Central memory CD4-positive, alpha-beta T cell (primary cell): ENCODE measurements around the gene SRBD1.

Experiments
- DNase-seq: peaks from one replicate; pipeline ENCODE4 v3.0.0; 2022

The SRBD1 gene

DNA sequence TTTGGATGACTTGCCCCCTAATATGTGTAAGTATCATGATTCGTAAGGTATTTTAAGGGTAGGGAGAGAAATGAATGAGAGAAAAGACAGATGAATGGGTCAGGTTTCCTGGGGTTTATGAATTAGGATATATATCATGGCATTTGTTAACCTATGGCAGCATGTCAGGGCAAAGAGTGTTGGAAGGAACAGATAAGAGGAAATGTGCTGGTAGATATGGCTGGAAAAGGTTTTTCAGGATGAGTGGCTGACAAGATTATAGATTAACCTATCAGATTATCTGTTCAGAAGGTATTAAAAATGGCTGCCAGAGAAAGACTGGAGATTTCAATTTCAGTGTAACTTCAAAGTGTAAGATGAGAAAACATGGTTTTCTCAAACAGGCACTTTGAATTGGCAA is 67.8 kb downstream of the SRBD1 start:
- DNase-seq, result no peak

DNA sequence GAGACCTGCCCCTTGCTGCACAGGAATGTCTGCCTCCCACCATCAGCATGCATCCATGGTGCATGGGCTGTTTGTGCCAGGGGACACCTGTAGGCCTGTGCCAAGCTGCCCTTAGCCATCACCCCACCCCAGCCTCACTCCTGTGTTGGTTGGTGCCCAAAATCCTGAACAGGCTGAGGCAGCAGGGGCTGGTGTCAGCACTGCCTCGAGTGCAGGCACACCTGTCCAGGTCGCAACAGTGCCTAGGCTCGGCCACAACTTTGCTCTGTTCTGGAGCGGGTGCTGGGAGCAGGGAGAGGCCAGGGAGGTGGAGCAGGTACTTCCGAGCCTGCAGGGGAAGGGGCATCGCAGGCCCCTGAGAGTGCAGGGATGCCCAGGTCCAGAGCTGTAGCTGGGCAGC is 69.1 kb downstream of the SRBD1 start:
- no peak for DNase-seq

- DNase-seq, result no peak
Observed at GRCh38 chr2:45541450-45541849, 69.6 kb downstream of the SRBD1 start.

- DNase-seq, result no peak
Observed at GRCh38 chr2:45540942-45541341, 70.1 kb downstream of the SRBD1 start.

GRCh38 chr2:45533771-45534170 is 77.3 kb downstream of the SRBD1 start:
- no peak for DNase-seq

GRCh38 chr2:45532181-45532580 is 78.9 kb downstream of the SRBD1 start:
- DNase-seq, result no peak

DNA sequence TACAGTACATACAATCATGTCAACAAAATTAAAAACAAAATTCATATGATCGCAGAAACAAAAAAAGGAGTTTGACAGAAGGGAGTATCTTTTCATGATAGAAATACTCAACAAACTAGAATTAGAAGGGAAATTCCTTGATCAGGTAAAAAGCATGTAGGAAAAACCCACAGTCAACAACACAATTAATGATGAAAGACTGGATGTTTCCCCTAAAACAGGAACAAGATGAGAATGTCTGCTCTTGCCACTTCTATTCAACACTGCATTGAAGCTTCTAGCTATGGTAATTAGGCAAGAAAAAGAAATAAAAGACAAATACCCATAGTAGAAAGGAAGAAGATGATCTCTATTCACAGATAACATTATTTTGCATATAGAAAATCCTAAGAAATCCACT is 87.1 kb downstream of the SRBD1 start:
- no peak for DNase-seq

DNA sequence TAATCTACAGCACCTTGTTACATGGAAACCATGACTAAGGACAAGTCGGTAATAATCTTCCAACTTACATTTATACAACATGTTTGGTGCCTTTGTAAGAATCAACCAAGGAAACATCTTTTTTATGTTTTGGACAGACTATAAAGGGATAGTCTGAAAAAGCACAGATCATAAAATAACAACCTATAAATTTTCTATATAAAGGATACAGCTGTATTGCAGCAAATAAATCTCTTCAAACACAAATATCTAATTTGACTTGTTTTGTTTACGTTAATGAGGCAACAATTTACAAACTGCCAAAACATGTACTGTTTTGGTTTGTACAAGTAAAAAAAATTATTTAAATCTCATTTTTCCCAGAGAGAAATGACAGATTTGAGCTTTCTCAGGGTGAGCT is 92.5 kb downstream of the SRBD1 start:
- no peak for DNase-seq

GRCh38 chr2:45510701-45511420 is 100.2 kb downstream of the SRBD1 start:
- DNase-seq, result no peak

DNA sequence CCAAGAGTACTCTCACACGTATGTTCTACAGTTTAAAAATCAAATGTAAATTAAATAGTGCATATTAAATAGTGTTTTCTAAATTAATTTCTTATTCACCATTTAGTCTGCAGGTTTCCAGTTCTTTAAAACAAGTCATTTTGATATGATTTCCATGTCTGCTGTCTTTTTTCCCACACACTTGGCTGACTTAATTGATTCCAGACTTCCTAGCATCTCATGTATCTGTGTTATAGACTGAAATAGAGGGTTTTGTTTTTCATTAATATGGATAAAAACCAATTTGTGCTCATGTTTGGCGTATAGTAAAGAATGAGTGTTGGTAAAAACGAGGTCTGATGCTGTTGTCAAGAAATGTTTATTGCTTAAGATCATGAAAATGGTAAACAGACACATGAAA is 104.3 kb downstream of the SRBD1 start:
- no peak for DNase-seq

- no peak for DNase-seq
Observed at GRCh38 chr2:45505138-45505537, 105.9 kb downstream of the SRBD1 start.

DNA sequence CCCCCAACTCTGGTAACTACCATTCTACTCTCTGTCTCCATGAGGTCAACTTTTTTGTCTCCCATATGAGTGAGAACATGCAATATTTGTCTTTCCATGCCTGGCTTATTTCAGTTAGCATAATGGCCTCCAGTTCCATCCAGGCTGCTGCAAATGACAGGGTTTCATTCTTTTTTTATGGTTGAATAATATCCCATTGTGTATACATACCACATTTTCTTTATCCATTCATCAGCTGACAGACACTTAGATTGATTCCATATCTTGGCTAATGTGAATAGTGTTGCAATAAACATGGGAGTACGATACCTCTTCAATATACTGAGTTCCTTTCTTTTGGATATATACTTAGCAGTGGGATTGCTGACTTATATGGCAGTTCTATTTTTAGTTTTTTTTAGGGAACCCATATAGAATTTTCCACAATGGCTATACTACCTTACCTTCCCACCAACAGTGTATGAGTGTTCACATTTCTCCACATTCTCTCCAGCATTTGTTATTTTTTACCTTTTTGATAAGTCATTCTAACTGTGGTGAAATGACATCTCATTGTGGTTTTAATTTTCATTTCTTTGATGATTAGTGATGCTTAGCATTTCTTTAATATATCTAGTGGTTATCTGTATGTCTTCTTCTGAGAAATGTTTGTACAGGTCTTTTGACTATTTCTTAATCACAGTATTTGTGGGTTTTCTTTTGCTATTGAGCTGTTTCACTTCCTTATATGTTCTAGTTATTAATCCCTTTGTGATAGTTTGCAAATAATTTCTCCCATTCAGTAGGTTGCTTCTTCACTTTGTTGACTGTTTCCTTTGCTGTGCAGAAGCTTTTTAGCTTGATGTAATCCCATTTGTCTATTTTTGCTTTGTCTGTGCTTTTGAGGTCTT is 112.2 kb downstream of the SRBD1 start:
- no peak for DNase-seq

- DNase-seq, result no peak
Observed at GRCh38 chr2:45497355-45497754, 113.7 kb downstream of the SRBD1 start.

DNA sequence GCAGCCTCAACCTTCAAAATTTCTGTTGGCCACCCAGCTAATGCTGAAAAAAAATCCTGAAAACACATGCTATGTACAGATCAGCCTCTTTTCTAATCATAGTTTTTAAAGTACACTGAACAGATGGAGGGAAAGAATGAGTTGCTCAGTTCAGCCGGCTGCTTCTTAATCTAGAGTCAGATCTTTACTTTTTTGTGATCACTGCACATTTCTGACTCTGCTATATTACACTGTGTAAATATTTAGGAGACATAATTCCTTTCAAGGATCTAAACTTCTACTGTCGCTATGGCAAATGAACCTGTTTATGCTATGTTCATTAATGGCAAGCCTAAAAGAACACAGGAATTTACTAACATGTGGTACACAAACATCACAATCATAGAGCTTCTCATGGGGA is 114.2 kb downstream of the SRBD1 start:
- DNase-seq, result no peak

- no peak for DNase-seq
Observed at GRCh38 chr2:45494978-45495293, 116.1 kb downstream of the SRBD1 start.

GRCh38 chr2:45494275-45494977 is 116.6 kb downstream of the SRBD1 start:
- DNase-seq, result peak; percentile 12

DNA sequence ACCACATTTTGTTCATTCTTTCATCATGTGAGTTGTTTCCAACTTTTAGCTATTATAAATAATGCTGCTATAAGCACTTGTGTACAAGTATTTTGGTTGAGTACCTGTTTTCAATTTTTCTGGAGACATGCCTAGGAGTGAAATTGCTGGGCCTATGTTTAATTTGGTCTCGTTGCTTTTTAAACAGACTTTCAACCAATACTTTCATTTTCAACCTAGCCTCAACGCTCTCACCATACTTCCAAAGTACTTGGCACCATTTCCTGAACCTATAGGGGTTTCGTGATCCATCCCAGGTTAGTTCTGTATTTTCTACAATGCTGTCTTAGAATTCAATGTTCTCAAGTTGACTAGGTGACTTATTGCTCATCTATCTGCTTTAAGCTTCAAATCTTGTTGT is 126.1 kb downstream of the SRBD1 start:
- no peak for DNase-seq

GRCh38 chr2:45483997-45484396 is 127.1 kb downstream of the SRBD1 start:
- no peak for DNase-seq

DNA sequence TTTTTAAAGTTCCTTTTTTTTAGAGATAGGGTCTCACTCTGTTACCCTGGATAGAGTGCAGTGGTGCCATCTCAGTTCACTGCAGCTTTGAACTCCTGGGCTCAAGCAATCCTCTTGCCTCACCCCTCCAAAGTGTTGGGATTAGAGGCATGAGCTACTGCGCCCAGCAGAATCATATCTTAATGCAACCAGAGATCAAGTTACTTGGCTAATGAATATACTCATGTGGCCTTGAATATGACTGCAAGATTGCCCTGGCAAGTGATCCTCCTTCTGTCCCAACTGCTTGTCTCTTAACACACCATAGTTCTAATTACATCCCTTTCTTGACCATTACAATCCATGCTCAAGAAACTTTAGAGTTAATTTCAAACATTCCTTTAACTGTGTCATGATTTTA is 133.5 kb downstream of the SRBD1 start:
- DNase-seq, result no peak

DNA sequence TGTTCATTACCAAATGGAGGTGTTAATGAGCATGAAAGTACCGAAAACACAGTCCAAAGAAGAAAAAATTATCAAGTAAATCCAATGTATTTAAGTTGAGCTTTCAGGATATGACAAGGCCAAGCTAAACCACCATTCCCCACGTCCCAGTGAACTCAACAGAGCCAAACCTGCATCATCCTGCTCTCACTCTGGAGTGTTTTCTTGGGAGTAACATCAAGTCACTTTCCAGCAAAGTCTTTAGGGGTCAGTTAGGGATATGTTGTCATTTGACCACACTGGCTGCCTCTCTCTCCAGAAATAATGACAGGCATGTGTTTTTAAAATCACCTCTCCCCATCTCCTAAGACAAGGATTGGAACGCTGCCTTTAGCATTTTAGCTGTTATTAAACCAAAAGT is 140.5 kb downstream of the SRBD1 start:
- DNase-seq, result no peak

DNA sequence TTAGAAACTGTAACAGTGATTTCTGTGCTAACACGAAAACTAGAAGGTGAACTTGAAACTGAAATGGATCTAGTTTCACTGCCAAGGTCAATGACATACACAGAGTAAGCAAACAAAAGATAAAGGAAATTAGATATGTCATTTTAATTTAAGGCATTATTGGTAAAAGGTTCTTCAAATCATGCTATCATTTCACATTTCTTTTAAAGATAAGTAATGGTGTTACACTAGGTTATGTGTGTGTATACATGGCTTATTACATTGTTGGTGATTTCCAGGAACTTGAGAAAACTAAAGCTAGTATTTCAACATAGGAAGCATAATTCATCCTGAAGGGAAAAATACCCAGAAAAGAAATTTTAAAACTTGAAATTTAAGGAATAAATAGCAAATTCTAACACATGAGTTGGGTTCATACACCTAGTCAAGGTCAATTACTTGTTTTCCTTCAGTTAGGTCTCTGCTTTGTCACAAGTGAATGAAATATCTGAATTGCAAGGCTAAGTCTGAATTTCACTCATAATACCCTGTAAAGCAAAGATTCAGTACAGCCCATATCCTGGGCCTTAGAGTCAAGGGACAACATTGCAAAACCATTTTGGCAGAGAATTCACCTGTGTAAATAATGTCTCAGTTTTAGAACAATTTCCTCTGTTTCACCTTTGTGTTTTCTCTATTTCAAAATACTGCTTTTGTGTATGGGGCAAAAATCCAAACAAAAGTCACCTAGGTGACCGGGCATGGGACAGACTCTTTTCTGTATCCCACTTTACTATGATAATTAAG is 141.6 kb downstream of the SRBD1 start:
- DNase-seq, result no peak

GRCh38 chr2:45468279-45468678 is 142.8 kb downstream of the SRBD1 start:
- no peak for DNase-seq

DNA sequence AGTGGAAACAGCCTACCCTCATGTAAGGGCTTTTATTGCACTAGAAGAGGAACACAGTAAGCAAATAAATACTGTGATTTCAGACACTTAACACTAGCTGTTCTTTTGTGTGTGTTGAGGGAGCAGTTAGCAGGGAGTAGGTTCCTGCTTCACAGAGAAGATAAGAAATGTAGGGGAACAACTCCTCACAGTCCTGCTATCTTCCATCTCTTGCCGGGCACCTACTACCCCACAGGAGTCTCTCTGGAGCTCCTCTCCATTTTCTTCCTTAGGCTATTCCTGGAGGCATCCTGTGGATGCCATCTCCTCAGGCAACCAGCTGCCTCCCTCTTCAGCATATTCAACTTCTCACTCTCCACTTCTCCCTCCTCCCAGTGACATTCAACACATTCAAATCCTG is 145.0 kb downstream of the SRBD1 start:
- no peak for DNase-seq
